Measurements from ENCODE around the gene TEX22.
"Not testable (repeated sequence)": the region's sequence is repeated elsewhere in the genome, so short reads cannot be mapped to it uniquely, and the experiment has no call there.

DNA sequence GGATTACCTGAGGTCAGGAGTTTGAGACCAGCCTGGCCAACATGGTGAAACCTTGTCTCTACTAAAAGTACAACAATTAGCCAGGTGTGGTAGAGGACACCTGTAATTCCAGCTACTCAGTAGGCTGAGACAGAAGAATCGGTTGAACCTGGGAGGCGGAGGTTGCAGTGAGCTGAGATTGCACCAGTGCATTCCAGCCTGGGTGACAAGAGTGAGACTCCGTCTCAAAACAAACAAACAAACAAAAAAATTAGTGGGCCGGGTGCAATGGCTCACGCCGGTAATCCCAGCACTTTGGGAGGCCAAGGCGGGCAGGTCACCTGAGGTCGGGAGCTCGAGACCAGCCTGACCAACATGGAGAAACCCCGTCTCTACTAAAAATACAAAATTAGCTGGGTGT, 36.9 kb upstream of the TEX22 start:
- not testable (repeated sequence) for TF ChIP-seq ZFP30, OSR1, RARB, ZFP3, ZNF70 (CRISPR knock-in tag; IDR thresholded peaks at IDR 0.05)
- TF ChIP-seq, protein P1, sequence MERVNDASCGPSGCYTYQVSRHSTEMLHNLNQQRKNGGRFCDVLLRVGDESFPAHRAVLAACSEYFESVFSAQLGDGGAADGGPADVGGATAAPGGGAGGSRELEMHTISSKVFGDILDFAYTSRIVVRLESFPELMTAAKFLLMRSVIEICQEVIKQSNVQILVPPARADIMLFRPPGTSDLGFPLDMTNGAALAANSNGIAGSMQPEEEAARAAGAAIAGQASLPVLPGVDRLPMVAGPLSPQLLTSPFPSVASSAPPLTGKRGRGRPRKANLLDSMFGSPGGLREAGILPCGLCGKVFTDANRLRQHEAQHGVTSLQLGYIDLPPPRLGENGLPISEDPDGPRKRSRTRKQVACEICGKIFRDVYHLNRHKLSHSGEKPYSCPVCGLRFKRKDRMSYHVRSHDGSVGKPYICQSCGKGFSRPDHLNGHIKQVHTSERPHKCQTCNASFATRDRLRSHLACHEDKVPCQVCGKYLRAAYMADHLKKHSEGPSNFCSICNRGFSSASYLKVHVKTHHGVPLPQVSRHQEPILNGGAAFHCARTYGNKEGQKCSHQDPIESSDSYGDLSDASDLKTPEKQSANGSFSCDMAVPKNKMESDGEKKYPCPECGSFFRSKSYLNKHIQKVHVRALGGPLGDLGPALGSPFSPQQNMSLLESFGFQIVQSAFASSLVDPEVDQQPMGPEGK (CRISPR knock-in tag; IDR thresholded peaks at IDR 0.05; ENCODE audit: borderline replicate concordance) = not testable (repeated sequence)
